Gastrocnemius medialis (tissue), 4 donors: ENCODE measurements around the gene CDH4. TPM values are rescaled to one million over a fixed set of nuclear protein-coding genes. Genes with fewer than 3 reads are reported as not detected.

Experiments
- ATAC-seq, 2 donors: fragments of 150-250 bp; one replicate each; pipeline ENCODE4 v1.9.1; 2016
- DNase-seq, 2 donors: peaks; one replicate each; pipeline ENCODE4 v3.0.0-alpha.2; 2019
- H3K27ac ChIP-seq, 4 donors: fragments of 200-600 bp; sonication (generic); 1 replicate in 1 of 4; 2 replicates in 3 of 4; pipeline ENCODE4 v1.5.1; 2016 to 2018; ENCODE audit warnings: mild to moderate bottlenecking in 2 of 4, moderate library complexity in 1 of 4
- H3K27me3 ChIP-seq, 3 donors: fragments of 200-600 bp; sonication (generic) in 2 of 3; 1 replicate in 1 of 3; 2 replicates in 2 of 3; pipeline versions ENCODE4 v1.5.1 to v1.6.0; 2016 to 2019; ENCODE audit warnings: mild to moderate bottlenecking in 1 of 3, moderate library complexity in 1 of 3
- H3K36me3 ChIP-seq, 2 donors: fragments of 200-600 bp; sonication (generic) in 1 of 2; one replicate each; pipeline ENCODE4 v1.5.1; 2017 to 2018
- H3K4me1 ChIP-seq, 2 donors: fragments of 200-600 bp; sonication (generic) in 1 of 2; one replicate each; pipeline ENCODE4 v1.5.1; 2016 to 2017; ENCODE audit warnings: mild to moderate bottlenecking in 2 of 2
- H3K4me3 ChIP-seq, 4 donors: fragments of 200-600 bp; sonication (generic) in 3 of 4; 1 replicate in 1 of 4; 2 replicates in 3 of 4; pipeline ENCODE4 v1.5.1; 2016 to 2019; ENCODE audit warnings: mild to moderate bottlenecking in 2 of 4
- H3K9me3 ChIP-seq, 3 donors: fragments of 200-600 bp; sonication (generic) in 2 of 3; 1 replicate in 1 of 3; 2 replicates in 2 of 3; pipeline ENCODE4 v1.5.1; 2016 to 2019
- POLR2A ChIP-seq, 2 donors: fragments of 450-650 bp; IDR thresholded peaks; one replicate each; pipeline ENCODE4 v1.6.1; 2017; ENCODE audit warnings: antibody characterized with exemption in 2 of 2, mild to moderate bottlenecking in 2 of 2, moderate library complexity in 2 of 2
- in situ Hi-C, 4 donors: fragments of 200-750 bp; cut with MboI; loops; one replicate each; pipeline versions ENCODE4 v1.15.0 to v1.8.0; 2017; ENCODE audit warnings: low sequenced_read_pairs in 4 of 4
- intact Hi-C: fragments of 100-400 bp; cut with DNase I; formaldehyde crosslinking; loops from one replicate; pipeline ENCODE4 v1.15.1; 2023; ENCODE audit warnings: low total_unique reads
- total RNA-seq, 4 donors: library from RNA; depleted of rRNA; stranded (reverse); fragments of >200 nt; gene quantifications; one replicate each; pipeline versions ENCODE4 v1.1.0 to v1.2.3, GENCODE V29; 2016
- TF ChIP-seq, protein P1 (sequence below), 5 experiments: fragments of 450-650 bp in 3 of 5; fragments of 200-600 bp in 2 of 5; sonication (generic) in 2 of 5; IDR thresholded peaks in 4 of 5; conservative IDR thresholded peaks in 1 of 5; 1 replicate in 4 of 5; 2 replicates in 1 of 5; pipeline ENCODE4 v1.5.1; 2016 to 2019; ENCODE audit warnings: antibody characterized with exemption in 5 of 5, mild to moderate bottlenecking in 3 of 5, moderate library complexity in 3 of 5

CDH4 gene
- total RNA-seq, 4 donors from 2014 or later, result 0.38 to 1.2 (median 0.86) TPM

GRCh38 chr20:61882716-61883615, 630.9 kb downstream of the CDH4 start:
- intact Hi-C loops (no loop called here), in situ Hi-C loops (loop anchor here in 1 of 4 donors (25.0 kb wide), 1 partner anchor 1671 kb away; no protein-coding TSS in a partner anchor)
- TF ChIP-seq, protein P1, sequence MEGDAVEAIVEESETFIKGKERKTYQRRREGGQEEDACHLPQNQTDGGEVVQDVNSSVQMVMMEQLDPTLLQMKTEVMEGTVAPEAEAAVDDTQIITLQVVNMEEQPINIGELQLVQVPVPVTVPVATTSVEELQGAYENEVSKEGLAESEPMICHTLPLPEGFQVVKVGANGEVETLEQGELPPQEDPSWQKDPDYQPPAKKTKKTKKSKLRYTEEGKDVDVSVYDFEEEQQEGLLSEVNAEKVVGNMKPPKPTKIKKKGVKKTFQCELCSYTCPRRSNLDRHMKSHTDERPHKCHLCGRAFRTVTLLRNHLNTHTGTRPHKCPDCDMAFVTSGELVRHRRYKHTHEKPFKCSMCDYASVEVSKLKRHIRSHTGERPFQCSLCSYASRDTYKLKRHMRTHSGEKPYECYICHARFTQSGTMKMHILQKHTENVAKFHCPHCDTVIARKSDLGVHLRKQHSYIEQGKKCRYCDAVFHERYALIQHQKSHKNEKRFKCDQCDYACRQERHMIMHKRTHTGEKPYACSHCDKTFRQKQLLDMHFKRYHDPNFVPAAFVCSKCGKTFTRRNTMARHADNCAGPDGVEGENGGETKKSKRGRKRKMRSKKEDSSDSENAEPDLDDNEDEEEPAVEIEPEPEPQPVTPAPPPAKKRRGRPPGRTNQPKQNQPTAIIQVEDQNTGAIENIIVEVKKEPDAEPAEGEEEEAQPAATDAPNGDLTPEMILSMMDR (IDR thresholded peaks at IDR 0.05 in 4 of 5, conservative IDR thresholded peaks at IDR 0.05 in 1 of 5), result no peak
- TF ChIP-seq POLR2A (IDR thresholded peaks at IDR 0.05), result no peak
- DNase-seq, result no peak
- no peak overlapping the region for H3K4me3 ChIP-seq
- H3K27ac ChIP-seq, result no peak overlapping the region
- H3K36me3 ChIP-seq, result no peaks in the 10 kb centered on the region
- H3K4me1 ChIP-seq, result no peaks in the 10 kb centered on the region
- peaks cover 0 to 4% (median 3%) of the 10 kb centered on the region in 3 donors for H3K27me3 ChIP-seq
- no peaks in the 10 kb centered on the region for H3K9me3 ChIP-seq
- ATAC-seq, result no peak

- H3K27me3 ChIP-seq, result peaks cover 0 to 4% (median 3%) of the 10 kb centered on the region in 3 donors
- H3K4me1 ChIP-seq, result no peaks in the 10 kb centered on the region
- DNase-seq (no peak), ATAC-seq (no peak)
- no peak overlapping the region for H3K4me3 ChIP-seq
- H3K36me3 ChIP-seq, result no peaks in the 10 kb centered on the region
- intact Hi-C loops (no loop called here), in situ Hi-C loops (loop anchor here in 1 of 4 donors (25.0 kb wide), 1 partner anchor 1672 kb away; no protein-coding TSS in a partner anchor)
- H3K9me3 ChIP-seq, result no peaks in the 10 kb centered on the region
- TF ChIP-seq, protein P1 (IDR thresholded peaks at IDR 0.05 in 4 of 5, conservative IDR thresholded peaks at IDR 0.05 in 1 of 5), result no peak
- no peak for TF ChIP-seq POLR2A (IDR thresholded peaks at IDR 0.05)
- H3K27ac ChIP-seq, result no peak overlapping the region
These were observed 631.9 kb downstream of the CDH4 start for GRCh38 chr20:61883857-61884393.

DNA sequence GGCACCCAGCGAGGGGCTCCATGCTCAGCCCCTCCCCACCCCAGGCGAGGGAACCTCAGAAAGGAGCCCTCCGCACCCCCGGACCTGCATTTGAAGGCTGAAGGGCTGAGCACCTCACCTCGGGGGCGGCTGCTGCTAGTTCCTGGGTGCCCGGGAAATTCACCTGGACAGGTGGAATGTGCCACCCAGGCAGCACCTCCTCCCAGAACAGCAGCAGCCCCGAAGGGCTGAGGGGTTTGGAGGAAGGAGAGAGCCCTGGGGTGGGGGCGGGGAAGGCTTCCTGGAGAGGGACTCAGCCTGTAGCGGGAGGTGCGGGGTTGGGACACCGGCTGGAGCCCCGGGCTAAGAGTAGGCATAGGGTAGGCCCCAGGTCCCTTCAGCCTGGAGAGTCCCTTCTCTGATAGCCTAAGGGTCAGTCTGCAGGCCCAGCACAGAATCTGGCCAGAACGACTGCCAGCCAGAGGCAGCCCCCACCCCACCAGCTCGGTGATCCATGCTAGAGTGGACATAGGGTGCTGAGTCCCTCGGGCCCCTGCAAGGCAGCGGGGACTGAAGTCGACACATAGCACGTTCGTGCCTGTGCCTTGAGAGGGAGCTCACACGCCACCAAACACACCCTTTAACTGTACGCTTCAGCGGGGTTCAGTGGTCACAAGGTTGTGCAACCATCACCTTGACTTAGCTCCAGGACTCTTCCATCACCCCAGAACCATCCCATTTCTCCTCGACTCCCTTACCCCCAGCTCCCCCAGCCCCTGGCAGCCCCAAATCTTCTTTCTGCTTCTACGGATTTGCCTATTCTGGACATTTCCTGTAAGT, 632.7 kb downstream of the CDH4 start:
- H3K27me3 ChIP-seq, result peaks cover 0 to 4% (median 3%) of the 10 kb centered on the region in 3 donors

More for the DNA sequence above, 632.7 kb downstream of the CDH4 start:
- H3K9me3 ChIP-seq, result no peaks in the 10 kb centered on the region
- TF ChIP-seq POLR2A (IDR thresholded peaks at IDR 0.05), result no peak
- TF ChIP-seq, protein P1 (IDR thresholded peaks at IDR 0.05 in 4 of 5, conservative IDR thresholded peaks at IDR 0.05 in 1 of 5), result no peak
- no peak overlapping the region for H3K4me3 ChIP-seq
- H3K4me1 ChIP-seq, result no peaks in the 10 kb centered on the region
- in situ Hi-C loops, result loop anchor here in 1 of 4 donors (25.0 kb wide), 1 partner anchor 1672 kb away; no protein-coding TSS in a partner anchor
- intact Hi-C loops, result no loop called here
- H3K36me3 ChIP-seq, result no peaks in the 10 kb centered on the region
- H3K27ac ChIP-seq, result no peak overlapping the region
- DNase-seq (no peak), ATAC-seq (no peak)
